ENCODE measurements around the gene PDLIM5.
"Not testable (repeated sequence)": the region's sequence is repeated elsewhere in the genome, so short reads cannot be mapped to it uniquely, and the experiment has no call there.

PDLIM5 gene

GRCh38 chr4:94463771-94464170 lies 12.0 kb downstream of the PDLIM5 start:
- no peak for DNase-seq (ENCODE audit: low read depth in 2 of 2)

DNA sequence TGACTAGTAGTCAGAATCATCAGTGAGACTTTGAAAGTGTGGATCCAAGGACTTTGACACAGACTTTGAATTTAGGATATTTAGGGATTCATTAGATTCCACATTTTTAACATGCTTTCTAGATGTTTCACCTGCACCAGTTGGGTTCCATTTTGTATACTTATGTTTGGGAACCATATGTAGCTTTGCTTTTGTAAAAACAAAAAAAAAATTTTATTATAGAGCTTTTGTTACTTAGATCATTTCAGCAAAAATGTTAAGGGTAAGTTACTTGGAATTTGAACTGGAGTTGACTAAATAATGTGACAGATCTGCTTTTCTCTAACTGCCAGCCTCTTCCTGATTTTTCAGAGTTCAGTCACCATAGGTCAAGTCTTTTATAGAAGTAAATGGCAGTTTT lies 14.6 kb downstream of the PDLIM5 start:
- DNase-seq (ENCODE audit: low read depth in 2 of 2), result no peak

DNA sequence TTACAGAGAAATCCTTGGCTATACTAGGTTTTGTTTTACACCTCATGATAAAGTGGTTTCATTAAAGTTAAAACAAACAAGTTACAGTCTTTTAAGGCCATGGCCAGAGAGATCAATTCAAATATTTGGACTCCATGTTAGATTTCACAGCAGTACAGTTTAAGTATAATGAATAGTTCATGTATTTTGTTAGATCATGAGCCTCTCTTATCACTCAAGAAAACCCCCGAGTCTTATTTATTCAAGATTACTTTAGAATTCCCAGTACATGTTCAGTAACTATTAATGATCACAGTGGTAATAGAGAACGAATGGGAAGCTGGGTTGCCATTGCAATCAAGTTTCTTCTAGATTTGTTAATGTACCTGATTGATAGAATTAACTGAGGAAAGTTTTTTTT lies 15.2 kb downstream of the PDLIM5 start:
- DNase-seq (ENCODE audit: low read depth in 2 of 2), result no peak

GRCh38 chr4:94468093-94468769 lies 16.5 kb downstream of the PDLIM5 start:
- no peak for DNase-seq (ENCODE audit: low read depth in 2 of 2)

DNA sequence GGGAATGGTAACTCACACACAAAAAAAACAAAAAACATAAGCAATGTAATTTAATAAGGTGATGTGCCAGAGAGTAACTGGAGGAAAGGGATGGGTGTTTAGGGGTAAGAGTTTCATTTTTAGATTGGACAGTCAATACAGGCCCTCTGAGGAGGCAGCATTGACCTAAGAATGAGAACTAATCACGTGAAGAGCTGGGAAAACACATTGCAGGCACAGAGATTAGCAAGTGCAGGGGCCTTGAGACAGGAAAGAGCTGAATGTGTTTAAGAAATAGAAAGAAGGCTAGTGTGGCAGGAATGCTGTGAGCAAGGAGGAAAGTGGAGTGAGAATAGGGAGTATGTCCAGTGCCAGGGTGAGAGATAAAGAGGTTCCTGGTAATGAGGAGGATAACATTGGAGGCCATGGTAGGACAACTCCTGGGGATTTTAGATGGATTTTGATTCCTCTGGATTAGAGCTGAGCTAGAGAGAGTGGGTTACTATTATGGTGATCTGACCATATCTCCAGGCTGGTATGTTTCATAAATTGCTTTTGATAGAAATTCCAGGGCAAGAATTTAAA lies 17.6 kb downstream of the PDLIM5 start:
- no peak for DNase-seq (ENCODE audit: low read depth in 2 of 2)

DNA sequence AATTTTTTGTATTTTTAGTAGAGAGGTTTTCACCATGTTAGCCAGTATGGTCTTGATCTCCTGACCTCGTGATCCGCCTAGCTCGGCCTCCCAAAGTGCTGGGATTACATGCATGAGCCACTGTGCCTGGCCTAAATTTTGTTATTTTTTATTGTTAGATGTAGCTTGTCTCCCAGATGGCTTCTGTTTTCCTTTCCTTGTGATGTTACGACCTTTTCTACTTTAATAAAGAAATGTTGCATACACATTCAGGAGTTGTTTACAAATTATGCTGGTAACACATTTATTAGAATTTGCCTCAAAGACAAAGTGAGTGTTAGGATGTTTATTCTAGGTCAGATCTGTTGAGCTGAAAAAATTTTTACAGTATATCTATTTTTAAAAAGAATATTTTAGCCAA lies 18.4 kb downstream of the PDLIM5 start:
- no peak for DNase-seq (ENCODE audit: low read depth in 2 of 2)

DNA sequence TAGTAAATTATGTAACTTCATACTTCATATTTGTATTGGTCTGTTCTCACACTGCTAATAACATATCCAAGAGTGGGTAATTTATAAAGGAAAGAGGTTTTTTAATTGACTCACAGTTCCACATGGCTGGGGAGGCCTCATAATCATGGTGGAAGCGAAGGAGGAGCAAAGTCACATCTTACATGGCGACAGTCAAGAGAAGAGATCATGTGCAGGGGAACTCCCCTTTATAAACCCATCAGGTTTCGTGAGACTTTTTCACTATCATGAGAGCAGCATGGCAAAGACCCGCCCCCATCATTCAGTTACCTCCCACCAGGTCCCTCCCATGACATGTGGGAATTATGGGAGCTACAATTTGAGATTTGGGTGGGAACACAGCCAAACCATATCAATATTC lies 19.0 kb downstream of the PDLIM5 start:
- not testable (repeated sequence) for DNase-seq (ENCODE audit: low read depth in 2 of 2)

DNA sequence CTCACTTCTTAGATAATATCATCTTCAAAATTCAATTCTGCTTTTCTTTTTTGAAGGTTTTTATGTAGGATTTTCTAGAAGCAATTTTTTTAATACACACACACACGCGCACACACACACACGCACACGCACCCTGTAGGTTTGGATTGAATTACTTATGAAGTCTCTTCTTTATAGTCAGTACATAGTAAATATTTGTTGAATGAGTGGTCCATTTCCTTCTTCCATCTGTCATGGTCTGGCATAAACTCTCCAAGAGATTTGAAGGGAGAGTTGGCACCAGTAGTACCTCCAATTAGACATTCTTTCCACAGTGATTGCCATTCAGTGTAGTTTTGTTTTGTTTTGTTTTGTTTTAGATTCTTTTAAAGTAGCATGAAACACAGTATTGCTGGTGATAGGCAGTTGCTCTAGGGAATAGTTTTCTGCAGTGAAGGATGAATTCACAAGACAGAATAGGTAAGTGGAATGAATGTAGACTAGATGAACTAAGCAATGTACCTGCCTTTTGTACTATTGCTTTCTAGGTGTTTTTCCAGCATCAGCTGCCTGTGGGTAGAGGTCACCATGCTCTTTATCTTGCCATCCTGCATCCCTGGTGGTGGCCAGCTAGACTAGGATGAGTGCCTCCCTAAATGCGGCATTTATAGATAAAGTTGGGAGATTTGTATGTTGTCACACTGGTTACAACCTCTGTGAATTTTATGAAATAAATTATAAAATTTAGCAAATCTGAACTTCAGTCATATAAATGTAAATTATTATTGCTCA lies 20.5 kb downstream of the PDLIM5 start:
- DNase-seq (ENCODE audit: low read depth in 2 of 2), result no peak

GRCh38 chr4:94475050-94475449 lies 23.3 kb downstream of the PDLIM5 start:
- no peak for DNase-seq (ENCODE audit: low read depth in 2 of 2)

- no peak for DNase-seq (ENCODE audit: low read depth in 2 of 2)
Observed at GRCh38 chr4:94475794-94476193, 24.1 kb downstream of the PDLIM5 start.

- DNase-seq (ENCODE audit: low read depth in 2 of 2), result no peak
Observed at GRCh38 chr4:94477227-94477626, 25.5 kb downstream of the PDLIM5 start.

DNA sequence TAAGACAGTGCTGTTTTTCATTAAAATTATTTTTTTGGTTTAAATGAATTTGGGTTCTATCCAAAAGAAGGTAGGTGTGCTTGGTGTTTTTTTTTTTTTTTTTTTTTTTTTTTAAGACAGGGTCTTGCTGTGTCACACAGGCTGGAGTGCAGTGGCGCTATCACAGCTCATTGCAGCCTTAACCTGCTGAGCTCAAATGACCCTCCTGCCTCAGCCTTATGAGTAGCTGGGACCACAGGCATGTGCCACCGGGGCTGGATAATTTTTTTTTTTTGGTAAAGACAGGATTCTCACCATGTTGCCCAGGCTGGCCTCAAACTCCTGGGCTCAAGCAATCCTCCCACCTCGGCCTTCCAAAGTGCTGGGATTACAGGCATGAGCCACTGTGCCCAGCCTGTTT lies 27.1 kb downstream of the PDLIM5 start:
- not testable (repeated sequence) for DNase-seq (ENCODE audit: low read depth in 2 of 2)

DNA sequence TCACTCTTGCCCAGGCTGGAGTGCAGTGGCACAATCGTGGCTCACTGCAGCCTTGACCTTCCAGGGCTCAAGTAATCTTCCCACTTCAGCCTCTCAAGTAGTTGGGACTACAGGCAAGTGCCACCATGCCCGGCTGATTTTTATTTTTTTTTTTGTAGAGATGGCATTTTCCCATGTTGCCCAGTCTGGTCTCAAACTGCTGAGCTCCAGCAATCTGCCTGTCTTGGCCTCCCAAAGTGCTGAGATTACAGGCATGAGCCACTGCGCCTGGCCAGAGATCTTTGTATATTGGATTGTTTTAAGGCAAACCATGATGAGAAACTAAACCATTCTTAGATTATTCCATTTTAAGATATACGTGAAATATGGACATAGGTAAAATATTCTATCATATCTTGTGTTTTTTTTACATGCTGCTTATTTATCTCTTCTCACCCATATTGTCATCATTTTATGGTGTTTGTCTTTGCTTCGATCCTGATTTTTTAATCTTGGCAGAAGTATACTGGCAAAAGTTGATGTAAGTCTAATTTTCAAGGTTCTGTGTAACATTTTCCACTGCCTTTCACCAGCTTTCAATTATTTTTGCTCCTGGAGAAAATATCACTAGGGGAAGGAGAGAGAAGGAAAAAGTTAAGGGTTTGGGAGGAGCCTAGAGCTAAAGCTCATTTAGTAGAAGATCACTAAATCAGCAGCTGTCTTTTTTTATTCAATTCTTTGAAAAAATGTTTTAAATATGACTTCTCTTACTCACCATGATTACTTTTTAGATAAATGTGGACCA lies 27.8 kb downstream of the PDLIM5 start:
- DNase-seq (ENCODE audit: low read depth in 2 of 2), result no peak

GRCh38 chr4:94480362-94480951 lies 28.7 kb downstream of the PDLIM5 start:
- no peak for DNase-seq (ENCODE audit: low read depth in 2 of 2)

- no peak for DNase-seq (ENCODE audit: low read depth in 2 of 2)
Observed at GRCh38 chr4:94483895-94484294, 32.2 kb downstream of the PDLIM5 start.

- DNase-seq (ENCODE audit: low read depth in 2 of 2), result no peak
Observed at GRCh38 chr4:94484818-94485217, 33.1 kb downstream of the PDLIM5 start.

- no peak for DNase-seq (ENCODE audit: low read depth in 2 of 2)
Observed at GRCh38 chr4:94486372-94486801, 34.6 kb downstream of the PDLIM5 start.

- no peak for DNase-seq (ENCODE audit: low read depth in 2 of 2)
Observed at GRCh38 chr4:94488670-94489069, 36.9 kb downstream of the PDLIM5 start.

DNA sequence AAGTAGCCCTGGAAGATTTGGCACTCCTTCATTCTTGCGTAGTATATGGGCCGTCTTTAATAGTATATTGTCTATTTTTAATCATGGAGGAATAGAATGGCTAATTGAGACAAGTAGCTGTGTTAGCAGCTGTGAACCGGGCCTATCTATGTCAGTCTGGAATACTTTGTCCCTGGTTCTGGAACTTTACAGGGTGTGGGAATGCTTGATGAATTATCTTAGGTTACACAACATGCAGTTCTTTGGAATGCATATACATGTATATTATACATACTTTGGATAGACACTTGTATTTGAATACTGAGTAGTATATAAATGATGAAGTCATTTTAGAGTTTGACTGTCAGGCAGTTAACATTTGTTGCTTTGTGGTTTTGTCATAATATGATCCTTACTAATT lies 37.4 kb downstream of the PDLIM5 start:
- no peak for DNase-seq (ENCODE audit: low read depth in 2 of 2)

GRCh38 chr4:94490437-94490836 lies 38.7 kb downstream of the PDLIM5 start:
- no peak for DNase-seq (ENCODE audit: low read depth in 2 of 2)

DNA sequence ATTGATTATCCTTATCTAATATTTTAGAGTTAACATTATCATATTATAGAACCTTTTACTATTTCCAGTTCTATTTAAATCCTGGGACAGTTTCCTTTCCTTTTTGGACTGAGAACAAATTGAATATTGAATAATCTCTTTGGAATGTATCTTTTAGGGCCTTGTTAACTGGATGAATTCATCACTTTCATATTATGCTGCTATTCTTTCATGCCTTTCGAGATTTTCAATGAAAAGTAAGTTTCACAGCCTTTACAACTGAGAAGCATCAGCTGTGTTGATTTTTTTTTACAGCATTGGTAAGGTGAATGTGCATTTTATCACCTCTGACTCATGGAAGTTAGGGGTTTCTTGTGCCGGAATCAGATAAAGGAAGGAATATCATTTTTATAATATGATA lies 39.6 kb downstream of the PDLIM5 start:
- DNase-seq (ENCODE audit: low read depth in 2 of 2), result no peak

GRCh38 chr4:94495408-94495807 lies 43.7 kb downstream of the PDLIM5 start:
- no peak for DNase-seq (ENCODE audit: low read depth in 2 of 2)

Data from stimulated activated CD8-positive, alpha-beta memory T cell treated with anti-CD3 and anti-CD28 coated beads, Interleukin-7, amount 100 ng/mL, for 4 hours (primary cell).